ENCODE results near the gene PIP4K2A.

DNA sequence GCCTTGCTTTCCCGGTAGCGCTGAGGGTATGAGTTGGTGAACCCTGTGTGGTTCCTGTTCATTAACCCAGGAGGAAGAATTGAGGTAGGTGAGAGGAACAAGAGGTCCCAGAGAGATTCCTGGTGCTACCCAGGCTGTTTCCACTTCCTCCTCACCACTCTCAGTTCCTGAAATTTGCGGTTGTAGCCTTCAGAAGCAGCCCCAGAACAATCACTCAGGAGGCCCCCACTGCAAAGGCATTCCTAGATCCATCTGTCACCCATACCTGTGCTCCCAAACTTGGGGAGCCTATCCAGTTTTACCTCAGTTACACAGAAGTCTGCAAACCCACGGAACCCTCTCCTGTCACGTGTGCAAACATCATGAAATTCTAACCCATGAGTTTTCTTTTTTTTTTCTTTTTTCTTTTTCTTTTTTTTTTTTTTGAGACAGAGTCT, 9.0 kb upstream of the PIP4K2A start:
- TF ChIP-seq, protein P1, sequence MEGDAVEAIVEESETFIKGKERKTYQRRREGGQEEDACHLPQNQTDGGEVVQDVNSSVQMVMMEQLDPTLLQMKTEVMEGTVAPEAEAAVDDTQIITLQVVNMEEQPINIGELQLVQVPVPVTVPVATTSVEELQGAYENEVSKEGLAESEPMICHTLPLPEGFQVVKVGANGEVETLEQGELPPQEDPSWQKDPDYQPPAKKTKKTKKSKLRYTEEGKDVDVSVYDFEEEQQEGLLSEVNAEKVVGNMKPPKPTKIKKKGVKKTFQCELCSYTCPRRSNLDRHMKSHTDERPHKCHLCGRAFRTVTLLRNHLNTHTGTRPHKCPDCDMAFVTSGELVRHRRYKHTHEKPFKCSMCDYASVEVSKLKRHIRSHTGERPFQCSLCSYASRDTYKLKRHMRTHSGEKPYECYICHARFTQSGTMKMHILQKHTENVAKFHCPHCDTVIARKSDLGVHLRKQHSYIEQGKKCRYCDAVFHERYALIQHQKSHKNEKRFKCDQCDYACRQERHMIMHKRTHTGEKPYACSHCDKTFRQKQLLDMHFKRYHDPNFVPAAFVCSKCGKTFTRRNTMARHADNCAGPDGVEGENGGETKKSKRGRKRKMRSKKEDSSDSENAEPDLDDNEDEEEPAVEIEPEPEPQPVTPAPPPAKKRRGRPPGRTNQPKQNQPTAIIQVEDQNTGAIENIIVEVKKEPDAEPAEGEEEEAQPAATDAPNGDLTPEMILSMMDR (IDR thresholded peaks at IDR 0.05): no peak
- TF ChIP-seq POLR2A (IDR thresholded peaks at IDR 0.05): no peak
- TF ChIP-seq POLR2AphosphoS5 (IDR thresholded peaks at IDR 0.05): no peak

All from breast epithelium (tissue), 3 donors.